Loucy (cell line): ENCODE data around the gene PPM1M.

Experiments used
- CTCF ChIP-seq: fragments of 200-600 bp; sonication (generic); conservative IDR thresholded peaks from 2 replicates; pipeline ENCODE4 v1.5.1; 2014; ENCODE audit warnings: mild to moderate bottlenecking, antibody characterized with exemption, low read length
- EZH2phosphoT487 ChIP-seq: fragments of 200-600 bp; IDR thresholded peaks from 2 replicates; pipeline ENCODE4 v1.6.1; 2018; ENCODE audit warnings: antibody characterized with exemption, mild to moderate bottlenecking, moderate library complexity, borderline replicate concordance

DNA sequence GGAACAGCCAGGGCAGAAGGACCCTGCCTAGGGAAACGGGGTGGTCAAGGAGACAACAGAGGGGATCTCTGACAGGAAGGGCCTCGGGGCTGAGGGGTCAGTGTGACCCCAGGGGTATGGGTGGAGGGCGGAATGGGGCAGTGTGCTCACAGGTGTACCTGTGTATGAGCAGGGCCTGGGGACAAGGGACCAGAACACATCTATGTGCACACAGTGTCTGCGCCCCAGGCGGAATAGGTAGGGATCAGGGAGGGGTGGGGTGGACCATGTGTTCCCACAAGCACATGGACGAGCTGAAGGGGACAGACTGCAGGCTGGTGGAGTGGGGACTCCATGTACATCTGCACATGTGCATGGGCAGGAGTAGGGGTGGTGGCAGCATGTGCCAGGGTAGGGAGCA lies 15.1 kb upstream of the PPM1M start:
- TF ChIP-seq CTCF (no peak), EZH2phosphoT487 (no peak)
